Gastrocnemius medialis (tissue), 4 donors: ENCODE results near the gene CSNK2B.

Experiments used
- POLR2A ChIP-seq, 2 donors: fragments of 450-650 bp; IDR thresholded peaks; one replicate each; pipeline ENCODE4 v1.6.1; 2017; ENCODE audit warnings: antibody characterized with exemption in 2 of 2, mild to moderate bottlenecking in 2 of 2, moderate library complexity in 2 of 2
- TF ChIP-seq, protein P1 (sequence below), 5 experiments: fragments of 450-650 bp in 3 of 5; fragments of 200-600 bp in 2 of 5; sonication (generic) in 2 of 5; IDR thresholded peaks in 4 of 5; conservative IDR thresholded peaks in 1 of 5; 1 replicate in 4 of 5; 2 replicates in 1 of 5; pipeline ENCODE4 v1.5.1; 2016 to 2019; ENCODE audit warnings: antibody characterized with exemption in 5 of 5, mild to moderate bottlenecking in 3 of 5, moderate library complexity in 3 of 5

DNA sequence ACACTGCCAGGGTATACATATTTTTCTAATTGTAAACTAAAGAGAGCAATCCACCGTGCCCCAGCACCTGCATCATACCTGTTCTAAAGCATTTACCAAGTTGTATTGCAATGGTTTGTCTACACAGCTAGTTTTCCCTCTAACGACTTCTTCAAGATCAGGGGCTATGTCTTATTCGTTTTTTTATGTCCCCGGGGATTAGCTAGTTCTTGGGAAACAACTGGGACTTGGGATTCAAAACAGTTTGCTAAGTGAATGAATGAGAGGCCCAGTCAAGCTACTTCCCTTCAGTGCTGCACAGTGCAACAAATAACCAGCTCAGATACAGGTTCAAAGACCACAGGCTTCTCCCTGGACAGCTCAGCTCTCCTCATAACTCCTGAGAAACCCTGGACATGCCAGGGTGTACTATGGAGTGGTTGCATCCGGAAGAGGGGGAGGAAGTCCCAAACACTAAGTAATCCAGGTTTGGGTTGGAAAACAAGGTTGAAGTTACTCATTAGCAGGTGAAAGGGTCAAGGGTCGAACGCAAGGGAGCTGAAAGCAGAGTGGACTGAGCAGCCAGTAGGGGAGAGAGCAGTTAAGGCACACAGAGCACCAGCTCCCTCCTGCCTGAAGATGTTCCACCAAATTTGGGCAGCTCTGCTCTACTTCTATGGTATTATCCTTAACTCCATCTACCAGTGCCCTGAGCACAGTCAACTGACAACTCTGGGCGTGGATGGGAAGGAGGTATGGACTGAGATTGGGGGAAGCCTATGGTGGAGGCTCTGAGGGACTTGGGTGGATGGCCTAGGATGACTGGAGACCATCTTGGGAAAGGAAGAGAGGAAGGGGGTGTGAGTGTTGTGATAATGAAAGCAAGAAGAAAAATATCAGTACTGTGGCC lies 10.3 kb upstream of the CSNK2B start, which contains the start of gene APOM:
- TF ChIP-seq, protein P1, sequence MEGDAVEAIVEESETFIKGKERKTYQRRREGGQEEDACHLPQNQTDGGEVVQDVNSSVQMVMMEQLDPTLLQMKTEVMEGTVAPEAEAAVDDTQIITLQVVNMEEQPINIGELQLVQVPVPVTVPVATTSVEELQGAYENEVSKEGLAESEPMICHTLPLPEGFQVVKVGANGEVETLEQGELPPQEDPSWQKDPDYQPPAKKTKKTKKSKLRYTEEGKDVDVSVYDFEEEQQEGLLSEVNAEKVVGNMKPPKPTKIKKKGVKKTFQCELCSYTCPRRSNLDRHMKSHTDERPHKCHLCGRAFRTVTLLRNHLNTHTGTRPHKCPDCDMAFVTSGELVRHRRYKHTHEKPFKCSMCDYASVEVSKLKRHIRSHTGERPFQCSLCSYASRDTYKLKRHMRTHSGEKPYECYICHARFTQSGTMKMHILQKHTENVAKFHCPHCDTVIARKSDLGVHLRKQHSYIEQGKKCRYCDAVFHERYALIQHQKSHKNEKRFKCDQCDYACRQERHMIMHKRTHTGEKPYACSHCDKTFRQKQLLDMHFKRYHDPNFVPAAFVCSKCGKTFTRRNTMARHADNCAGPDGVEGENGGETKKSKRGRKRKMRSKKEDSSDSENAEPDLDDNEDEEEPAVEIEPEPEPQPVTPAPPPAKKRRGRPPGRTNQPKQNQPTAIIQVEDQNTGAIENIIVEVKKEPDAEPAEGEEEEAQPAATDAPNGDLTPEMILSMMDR (IDR thresholded peaks at IDR 0.05 in 4 of 5, conservative IDR thresholded peaks at IDR 0.05 in 1 of 5) = no peak
- no peak for TF ChIP-seq POLR2A (IDR thresholded peaks at IDR 0.05)
